ENCODE results near the gene PHACTR2. TPM values are rescaled to one million over a fixed set of nuclear protein-coding genes. Genes with fewer than 3 reads are reported as not detected.
A peak's percentile ranks its signal among the peaks of the same experiment; 100 is the strongest.

Gene PHACTR2
- total RNA-seq, 1 donor from 2014 or later = 44.7 TPM

- Histone ChIP-seq H3K79me2 (ENCODE audit: insufficient read depth, low read length) (peaks cover 79% of the 10 kb centered on the region), H3K9ac (ENCODE audit: low read length) (no peak overlapping the region), H3K4me1 (ENCODE audit: insufficient read depth, low read length) (peaks cover 18% of the 10 kb centered on the region), H3K27me3 (ENCODE audit: insufficient read depth, low read length) (no peaks in the 10 kb centered on the region), H3K27ac (ENCODE audit: low read depth, low read length) (no peak overlapping the region), H3K4me3 (ENCODE audit: insufficient read depth, low read depth, low read length) (no peak overlapping the region), H4K20me1 (ENCODE audit: insufficient read depth, low read length) (peaks cover 5% of the 10 kb centered on the region), H3K4me2 (ENCODE audit: low read length) (no peak overlapping the region), H2AFZ (ENCODE audit: low read depth, low read length) (no peak overlapping the region), H3K36me3 (ENCODE audit: insufficient read depth, low read length) (no peaks in the 10 kb centered on the region), H3K9me3 (ENCODE audit: insufficient read depth, low read depth, low read length) (no peaks in the 10 kb centered on the region)
- Mint-ChIP-seq H3K27ac (ENCODE audit: unreplicated experiment) (no peak overlapping the region), H3K27me3 (ENCODE audit: low read depth, unreplicated experiment) (no peaks in the 10 kb centered on the region), H3K36me3 (ENCODE audit: low read depth, unreplicated experiment) (no peaks in the 10 kb centered on the region), H3K4me1 (ENCODE audit: low read depth, unreplicated experiment) (peaks cover 35% of the 10 kb centered on the region), H3K9me3 (ENCODE audit: unreplicated experiment) (peaks cover 4% of the 10 kb centered on the region), H3K4me3 (ENCODE audit: unreplicated experiment) (no peak overlapping the region)
- TF ChIP-seq CTCF (IDR thresholded peaks at IDR 0.05; ENCODE audit: insufficient read depth, low read depth, low read length) (no peak), EZH2 (IDR thresholded peaks at IDR 0.05; ENCODE audit: insufficient read depth, low read length) (no peak)
- FAIRE-seq (no peak), DNase-seq (ENCODE audit: low read depth) (no peak)
These were observed 10.9 kb downstream of the PHACTR2 start for GRCh38 chr6:143688681-143689080.

- Histone ChIP-seq H2AFZ (ENCODE audit: low read depth, low read length) (no peak overlapping the region), H4K20me1 (ENCODE audit: insufficient read depth, low read length) (peaks cover 12% of the 10 kb centered on the region), H3K4me3 (ENCODE audit: insufficient read depth, low read depth, low read length) (no peak overlapping the region), H3K36me3 (ENCODE audit: insufficient read depth, low read length) (no peaks in the 10 kb centered on the region), H3K27ac (ENCODE audit: low read depth, low read length) (no peak overlapping the region), H3K9ac (ENCODE audit: low read length) (no peak overlapping the region), H3K79me2 (ENCODE audit: insufficient read depth, low read length) (peaks cover 74% of the 10 kb centered on the region), H3K27me3 (ENCODE audit: insufficient read depth, low read length) (no peaks in the 10 kb centered on the region), H3K4me2 (ENCODE audit: low read length) (peak overlapping the region; percentile 17), H3K9me3 (ENCODE audit: insufficient read depth, low read depth, low read length) (no peaks in the 10 kb centered on the region), H3K4me1 (ENCODE audit: insufficient read depth, low read length) (peaks cover 18% of the 10 kb centered on the region)
- Mint-ChIP-seq H3K9me3 (ENCODE audit: unreplicated experiment) (peaks cover 4% of the 10 kb centered on the region), H3K4me3 (ENCODE audit: unreplicated experiment) (peak overlapping the region; percentile 16), H3K36me3 (ENCODE audit: low read depth, unreplicated experiment) (no peaks in the 10 kb centered on the region), H3K4me1 (ENCODE audit: low read depth, unreplicated experiment) (peaks cover 36% of the 10 kb centered on the region), H3K27me3 (ENCODE audit: low read depth, unreplicated experiment) (no peaks in the 10 kb centered on the region), H3K27ac (ENCODE audit: unreplicated experiment) (peak overlapping the region; percentile 10)
- DNase-seq (ENCODE audit: low read depth) (peak; percentile 75), FAIRE-seq (no peak)
- TF ChIP-seq CTCF (IDR thresholded peaks at IDR 0.05; ENCODE audit: insufficient read depth, low read depth, low read length) (no peak), EZH2 (IDR thresholded peaks at IDR 0.05; ENCODE audit: insufficient read depth, low read length) (no peak)
These were observed 12.1 kb downstream of the PHACTR2 start for GRCh38 chr6:143689852-143690251.

DNA sequence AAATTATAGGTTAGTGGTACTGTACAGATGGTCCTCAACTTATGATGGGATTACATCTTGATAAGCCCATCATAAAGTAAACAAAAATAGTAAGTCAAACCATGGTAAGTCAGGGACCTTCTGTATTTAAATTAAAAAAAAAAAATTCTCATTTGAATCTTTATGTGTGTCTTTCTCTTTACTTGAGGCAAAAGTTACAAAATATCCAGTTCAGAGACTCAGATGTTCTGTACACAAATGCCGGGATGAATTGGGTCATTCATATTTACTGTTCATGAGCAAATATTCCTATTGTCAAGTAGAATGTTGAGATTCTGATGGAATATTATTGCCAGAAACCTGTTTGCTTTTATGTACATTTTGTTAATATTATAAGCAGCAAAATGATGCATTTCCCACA is 13.4 kb downstream of the PHACTR2 start:
- peaks cover 16% of the 10 kb centered on the region for H4K20me1 ChIP-seq (ENCODE audit: insufficient read depth, low read length)
- FAIRE-seq = no peak
- Mint-ChIP-seq H3K36me3 (ENCODE audit: low read depth, unreplicated experiment) (no peaks in the 10 kb centered on the region), H3K27me3 (ENCODE audit: low read depth, unreplicated experiment) (no peaks in the 10 kb centered on the region), H3K27ac (ENCODE audit: unreplicated experiment) (no peak overlapping the region), H3K4me1 (ENCODE audit: low read depth, unreplicated experiment) (peaks cover 36% of the 10 kb centered on the region), H3K4me3 (ENCODE audit: unreplicated experiment) (no peak overlapping the region), H3K9me3 (ENCODE audit: unreplicated experiment) (peaks cover 4% of the 10 kb centered on the region)
- H3K4me3 ChIP-seq (ENCODE audit: insufficient read depth, low read depth, low read length) = no peak overlapping the region
- H2AFZ ChIP-seq (ENCODE audit: low read depth, low read length) = no peak overlapping the region
- peaks cover 18% of the 10 kb centered on the region for H3K4me1 ChIP-seq (ENCODE audit: insufficient read depth, low read length)
- H3K79me2 ChIP-seq (ENCODE audit: insufficient read depth, low read length) = peaks cover 63% of the 10 kb centered on the region
- no peak for DNase-seq (ENCODE audit: low read depth)
- no peaks in the 10 kb centered on the region for H3K9me3 ChIP-seq (ENCODE audit: insufficient read depth, low read depth, low read length)
- H3K27me3 ChIP-seq (ENCODE audit: insufficient read depth, low read length) = no peaks in the 10 kb centered on the region
- no peak for TF ChIP-seq EZH2 (IDR thresholded peaks at IDR 0.05; ENCODE audit: insufficient read depth, low read length)
- TF ChIP-seq CTCF (IDR thresholded peaks at IDR 0.05; ENCODE audit: insufficient read depth, low read depth, low read length) = no peak
- no peak overlapping the region for H3K9ac ChIP-seq (ENCODE audit: low read length)
- H3K27ac ChIP-seq (ENCODE audit: low read depth, low read length) = no peak overlapping the region
- H3K4me2 ChIP-seq (ENCODE audit: low read length) = no peak overlapping the region
- no peaks in the 10 kb centered on the region for H3K36me3 ChIP-seq (ENCODE audit: insufficient read depth, low read length)

Measured in astrocyte (in vitro differentiated cells and primary cell).